ENCODE results near the gene FAF2. TPM values are rescaled to one million over a fixed set of nuclear protein-coding genes. Genes with fewer than 3 reads are reported as not detected.

The FAF2 gene
- total RNA-seq, 1 experiment from 2014 or later: 44.4 TPM

DNA sequence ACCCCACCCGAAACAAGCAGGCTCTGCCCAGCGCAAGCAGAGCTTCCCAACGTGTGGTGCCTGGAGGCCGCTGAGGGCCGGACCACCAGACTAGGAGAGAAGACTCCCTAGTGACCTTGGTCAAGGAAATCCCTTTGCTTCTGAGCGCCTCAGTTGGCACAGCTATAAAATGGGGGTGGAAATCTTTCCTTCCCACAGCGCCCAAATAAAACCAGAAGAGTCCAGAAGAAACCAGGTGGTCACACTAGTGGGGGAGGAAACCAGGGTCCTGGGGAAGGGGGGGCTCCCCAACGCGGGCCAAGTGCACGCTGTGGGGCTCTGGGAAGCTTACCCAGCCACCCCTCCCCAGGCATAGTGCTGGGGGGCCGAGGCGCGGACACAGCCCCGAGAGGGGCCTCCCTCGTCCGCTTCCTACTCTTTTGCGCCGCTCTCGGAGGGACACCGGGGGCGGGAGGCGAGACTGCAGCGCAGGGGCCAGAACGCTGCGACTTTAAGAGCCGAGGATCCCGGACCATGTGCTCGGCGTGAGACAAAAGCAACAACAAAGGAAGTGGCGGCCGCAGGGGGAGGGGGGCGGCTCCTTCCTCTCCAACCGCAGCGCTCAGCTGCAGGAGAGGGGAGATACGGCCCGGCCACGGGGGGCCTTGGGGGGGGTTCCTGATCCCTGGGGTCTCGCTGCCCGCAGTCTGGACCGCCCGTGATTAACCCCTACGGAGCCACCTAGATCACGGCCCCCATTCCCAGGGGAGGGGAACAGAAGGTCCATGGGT is 88.1 kb downstream of the FAF2 start:
- H4K20me1 ChIP-seq (ENCODE audit: control insufficient read depth, insufficient read depth, insufficient read length): peaks cover 2% of the 10 kb centered on the region
- H3K36me3 Mint-ChIP-seq (ENCODE audit: insufficient read depth in 1 of 3, low read depth in 3 of 3): peaks cover 15 to 38% (median 38%) of the 10 kb centered on the region in 3 experiments
- peaks cover 38% of the 10 kb centered on the region for H3K79me2 ChIP-seq (ENCODE audit: insufficient read depth, low read length)
- peak overlapping the region; percentile 89 for H4K5ac ChIP-seq (ENCODE audit: insufficient read length, low read depth, low read length)
- peak overlapping the region; percentile 56 for H2BK5ac ChIP-seq (ENCODE audit: insufficient read length, low read length)
- peak overlapping the region; percentile 96 to 99 (median 98) for H3K27ac Mint-ChIP-seq
- H3K14ac ChIP-seq (ENCODE audit: insufficient read depth, low read length): peak overlapping the region; percentile 94
- DNase-seq: peak; percentile 76
- WGBS (ENCODE audit: extremely low coverage, insufficient read length, low lambda C conversion rate): no CpG with 5 or more reads among the region's 43 CpGs
- H3K27me3 Mint-ChIP-seq (ENCODE audit: low read depth): peaks cover 1% of the 10 kb centered on the region; the same call in 1 of the 2 replicates
- no peak overlapping the region for H2BK15ac ChIP-seq (ENCODE audit: low read depth, low read length)
- peak overlapping the region; percentile 99 for H4K91ac ChIP-seq (ENCODE audit: insufficient read length, low read depth, low read length)
- peaks cover 11% of the 10 kb centered on the region for H3K23me2 ChIP-seq (ENCODE audit: insufficient read length, low read depth, low read length, poor library complexity, severe bottlenecking)
- no peaks in the 10 kb centered on the region for H3K9me3 Mint-ChIP-seq
- peaks cover 53 to 57% of the 10 kb centered on the region in 2 experiments for H3K4me1 Mint-ChIP-seq
- no peak overlapping the region for H4K8ac ChIP-seq (replicated peaks; ENCODE audit: insufficient read length, low read depth, low read length)
- peaks cover 3% of the 10 kb centered on the region for H3K79me1 ChIP-seq (ENCODE audit: insufficient read depth, low read depth, low read length, poor library complexity, severe bottlenecking)
- peak overlapping the region; percentile 98 for H3K4ac ChIP-seq (ENCODE audit: low read depth, low read length)
- H3K4me1 ChIP-seq (ENCODE audit: insufficient read depth, low read length): peaks cover 11% of the 10 kb centered on the region; the same call in 1 of the 2 replicates
- peak overlapping the region; percentile 44 for H3K4me2 ChIP-seq (ENCODE audit: insufficient read depth, insufficient read length, low read length)
- no peak overlapping the region for H2BK20ac ChIP-seq (ENCODE audit: low read depth, low read length, poor library complexity, severe bottlenecking)
- TF ChIP-seq, protein P1, sequence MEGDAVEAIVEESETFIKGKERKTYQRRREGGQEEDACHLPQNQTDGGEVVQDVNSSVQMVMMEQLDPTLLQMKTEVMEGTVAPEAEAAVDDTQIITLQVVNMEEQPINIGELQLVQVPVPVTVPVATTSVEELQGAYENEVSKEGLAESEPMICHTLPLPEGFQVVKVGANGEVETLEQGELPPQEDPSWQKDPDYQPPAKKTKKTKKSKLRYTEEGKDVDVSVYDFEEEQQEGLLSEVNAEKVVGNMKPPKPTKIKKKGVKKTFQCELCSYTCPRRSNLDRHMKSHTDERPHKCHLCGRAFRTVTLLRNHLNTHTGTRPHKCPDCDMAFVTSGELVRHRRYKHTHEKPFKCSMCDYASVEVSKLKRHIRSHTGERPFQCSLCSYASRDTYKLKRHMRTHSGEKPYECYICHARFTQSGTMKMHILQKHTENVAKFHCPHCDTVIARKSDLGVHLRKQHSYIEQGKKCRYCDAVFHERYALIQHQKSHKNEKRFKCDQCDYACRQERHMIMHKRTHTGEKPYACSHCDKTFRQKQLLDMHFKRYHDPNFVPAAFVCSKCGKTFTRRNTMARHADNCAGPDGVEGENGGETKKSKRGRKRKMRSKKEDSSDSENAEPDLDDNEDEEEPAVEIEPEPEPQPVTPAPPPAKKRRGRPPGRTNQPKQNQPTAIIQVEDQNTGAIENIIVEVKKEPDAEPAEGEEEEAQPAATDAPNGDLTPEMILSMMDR (conservative IDR thresholded peaks at IDR 0.05): no peak
- H2AFZ ChIP-seq (ENCODE audit: low read length): no peak overlapping the region
- H3K9ac ChIP-seq (ENCODE audit: extremely low read depth, insufficient read length, low read length): peak overlapping the region; percentile 97
- H2BK12ac ChIP-seq (ENCODE audit: insufficient read length, low read depth, low read length): no peak overlapping the region
- no peaks in the 10 kb centered on the region for H3K9me3 ChIP-seq (ENCODE audit: control insufficient read depth, low read depth, low read length)
- H3K27ac ChIP-seq (ENCODE audit: insufficient read length, low read depth, low read length): peak overlapping the region; percentile 53
- H3K23ac ChIP-seq (ENCODE audit: insufficient read length, low read depth, low read length): no peak overlapping the region
- peak overlapping the region; percentile 57 for H2AK5ac ChIP-seq (ENCODE audit: insufficient read length, low read length)
- no peaks in the 10 kb centered on the region for H3K27me3 ChIP-seq (ENCODE audit: insufficient read depth, low read length)
- no peak overlapping the region for H3K56ac ChIP-seq (ENCODE audit: insufficient read length, low read depth, low read length)
- peak overlapping the region; percentile 92 to 99 for H3K4me3 Mint-ChIP-seq
- H2BK120ac ChIP-seq (ENCODE audit: low read depth, low read length, poor library complexity, severe bottlenecking): peak overlapping the region; percentile 93
- H3K18ac ChIP-seq (ENCODE audit: insufficient read length, low read depth, low read length): peak overlapping the region; percentile 98
- H3T11ph ChIP-seq (ENCODE audit: low read length): peak overlapping the region; percentile 73

Measured in H9 (cell line).